GM12878 (cell line): Measurements from ENCODE around the gene MAP3K1. TPM values are rescaled to one million over a fixed set of nuclear protein-coding genes. Genes with fewer than 3 reads are reported as not detected.

ENCODE experiments used
- ATF7 ChIP-seq: fragments of 450-650 bp; IDR thresholded peaks from 2 replicates; pipeline ENCODE4 v1.6.1; 2016; ENCODE audit warnings: low read depth, mild to moderate bottlenecking
- EGR1 ChIP-seq, 2 experiments: IDR thresholded peaks; 1 replicate in 1 of 2; 2 replicates in 1 of 2; pipeline ENCODE4 v1.6.1; 2011 to 2012; ENCODE audit warnings: low read depth in 2 of 2, low read length in 2 of 2, borderline replicate concordance in 1 of 2, mild to moderate bottlenecking in 1 of 2, moderate library complexity in 1 of 2
- EP300 ChIP-seq, 2 experiments: fragments of 150-350 bp in 1 of 2; IDR thresholded peaks; 2 replicates each; pipeline ENCODE4 v1.6.1; 2011 to 2012; ENCODE audit warnings: low read depth in 2 of 2, low read length in 2 of 2, borderline replicate concordance in 1 of 2, improper control_type of control experiment in 1 of 2, inconsistent platforms in 1 of 2; ENCODE audit not compliant: control insufficient read depth in 1 of 2
- ETV6 ChIP-seq, 2 experiments: fragments of 450-650 bp in 1 of 2; IDR thresholded peaks in 1 of 2; conservative IDR thresholded peaks in 1 of 2; 2 replicates each; pipeline ENCODE4 v1.6.1; 2014; ENCODE audit warnings: antibody characterized with exemption in 1 of 2, borderline replicate concordance in 1 of 2, low read depth in 1 of 2, mild to moderate bottlenecking in 1 of 2, moderate library complexity in 1 of 2
- IKZF2 ChIP-seq, 2 experiments: fragments of 450-650 bp; IDR thresholded peaks; 2 replicates each; pipeline ENCODE4 v1.6.1; 2017; ENCODE audit warnings: mild to moderate bottlenecking in 2 of 2, moderate library complexity in 2 of 2
- IRF5 ChIP-seq: fragments of 450-650 bp; IDR thresholded peaks from 2 replicates; pipeline ENCODE4 v1.6.1; 2017; ENCODE audit warnings: borderline replicate concordance
- NFXL1 ChIP-seq: fragments of 450-650 bp; IDR thresholded peaks from 2 replicates; pipeline ENCODE4 v1.6.1; 2017; ENCODE audit warnings: antibody characterized with exemption, mild to moderate bottlenecking, borderline replicate concordance
- PKNOX1 ChIP-seq: fragments of 450-650 bp; IDR thresholded peaks from 2 replicates; pipeline ENCODE4 v1.6.1; 2016; ENCODE audit warnings: mild to moderate bottlenecking
- PRDM15 ChIP-seq: fragments of 450-650 bp; formaldehyde crosslinking; IDR thresholded peaks from 2 replicates; pipeline ENCODE4 v1.4.0; 2020; ENCODE audit warnings: mild to moderate bottlenecking, moderate library complexity
- RB1 ChIP-seq: fragments of 450-650 bp; formaldehyde crosslinking; IDR thresholded peaks from 2 replicates; pipeline ENCODE4 v1.6.1; 2017; ENCODE audit warnings: mild to moderate bottlenecking, borderline replicate concordance
- RUNX3 ChIP-seq: IDR thresholded peaks from 2 replicates; pipeline ENCODE4 v1.6.1; 2012; ENCODE audit warnings: low read length, inconsistent platforms
- SIN3A ChIP-seq: IDR thresholded peaks from 2 replicates; pipeline ENCODE4 v1.6.1; 2012; ENCODE audit warnings: low read depth, low read length, improper control_type of control experiment
- TCF12 ChIP-seq: IDR thresholded peaks from 2 replicates; pipeline ENCODE4 v1.6.1; 2011; ENCODE audit warnings: low read depth, mild to moderate bottlenecking, low read length
- ZBED1 ChIP-seq: IDR thresholded peaks from 2 replicates; pipeline ENCODE4 v1.6.1; 2016; ENCODE audit warnings: borderline replicate concordance
- ZNF384 ChIP-seq: IDR thresholded peaks from 2 replicates; pipeline ENCODE4 v1.6.1; 2012; ENCODE audit warnings: low read depth, mild to moderate bottlenecking, low read length, improper control_type of control experiment, borderline replicate concordance
- polyA plus RNA-seq, 11 experiments: library from polyadenylated mRNA; depleted of rRNA in 4 of 11; unstranded in 6 of 11; stranded (reverse) in 5 of 11; fragments of >200 nt; fragmentation: Nextera tagmentation in 4 of 11; fragmentation: Illumina TruSeq in 1 of 11; extraction: Ambion mirVana in 4 of 11; extraction: Trizol in 1 of 11; gene quantifications; 1 replicate in 1 of 11; 2 replicates in 10 of 11; pipeline versions ENCODE4 v1.2.1 to v1.2.3, GENCODE V29; 2011 to 2016; ENCODE audit warnings: inconsistent platforms in 2 of 11, missing spikeins in 2 of 11, low read depth in 1 of 11
- total RNA-seq, 4 experiments: library from RNA; depleted of rRNA in 3 of 4; stranded (reverse); fragments of >200 nt in 3 of 4; fragmentation: Illumina TruSeq in 1 of 4; extraction: Trizol in 1 of 4; gene quantifications; 2 replicates each; pipeline versions ENCODE4 v1.2.1 to v1.2.3, GENCODE V29; 2013 to 2021
- TF ChIP-seq, protein P1 (sequence below): fragments of 450-650 bp; IDR thresholded peaks from 2 replicates; pipeline ENCODE4 v1.6.1; 2017; ENCODE audit warnings: mild to moderate bottlenecking, moderate library complexity
- TF ChIP-seq, protein P2 (sequence below): IDR thresholded peaks from 2 replicates; pipeline ENCODE4 v1.6.1; 2012; ENCODE audit warnings: low read length, inconsistent platforms

MAP3K1 gene
- total and polyA plus RNA-seq, 10 of the 15 experiments (the other 5 are each of a cell fraction or from before 2014, with no cell fraction given) = 7.5 to 24.6 (median 12.6) TPM

DNA sequence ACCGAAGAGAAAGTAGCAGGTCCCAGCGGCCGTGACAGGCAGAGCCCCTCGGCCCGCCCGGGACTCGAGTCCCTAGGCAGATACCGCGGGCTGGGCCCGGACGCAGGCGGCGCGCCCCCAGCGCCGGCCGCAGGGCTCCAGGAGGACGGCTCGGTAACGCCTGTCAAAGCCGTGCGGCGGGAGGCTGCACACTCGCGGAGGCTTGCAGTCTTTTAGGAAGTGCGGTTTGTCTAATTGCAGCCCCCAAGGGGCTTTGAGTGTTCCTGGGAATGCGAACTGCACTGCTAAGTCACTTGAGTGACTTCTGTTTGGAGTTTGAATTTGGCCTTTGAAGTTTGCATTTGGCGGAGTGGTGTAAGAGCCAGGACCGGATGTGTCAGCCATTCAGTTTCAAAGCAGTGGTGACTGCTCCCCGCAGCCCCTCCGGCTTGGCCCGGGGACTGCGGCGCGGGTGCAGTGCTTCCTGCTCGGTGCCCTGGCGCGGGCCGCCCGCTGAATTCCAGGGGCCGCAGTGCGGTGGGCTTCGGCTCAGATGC lies 1.3 kb downstream of the MAP3K1 start (continued):
- TF ChIP-seq EGR1 (IDR thresholded peaks at IDR 0.05; ENCODE audit: borderline replicate concordance in 1 of 2, low read depth in 2 of 2, low read length in 2 of 2) (0 out of 3 replicates have a peak, but pooled peaks of 1 of the 2 experiments have one; percentile 1), SIN3A (peak; percentile 52; the same call in 1 of the 2 replicates), ZNF384 (no peak), ZBED1 (no peak), IKZF2 (IDR thresholded peaks at IDR 0.05) (peak; percentile 56 to 66; a peak in 3 of 4 replicates), PKNOX1 (peak; percentile 54; the same call in 1 of the 2 replicates), RB1 (0 out of 2 replicates have a peak, but pooled peaks have one; percentile 18), PRDM15 (CRISPR knock-in tag) (no peak), EP300 (IDR thresholded peaks at IDR 0.05; ENCODE audit: borderline replicate concordance in 1 of 2, control insufficient read depth in 1 of 2, low read depth in 2 of 2, low read length in 2 of 2) (no peak), RUNX3 (peak; percentile 17; the same call in 1 of the 2 replicates), ETV6 (conservative IDR thresholded peaks at IDR 0.05 in 1 of 2, IDR thresholded peaks at IDR 0.05 in 1 of 2; ENCODE audit: borderline replicate concordance in 1 of 2, low read depth in 1 of 2) (no peak), IRF5 (no peak), ATF7 (no peak), NFXL1 (no peak), TCF12 (no peak)
- TF ChIP-seq, protein P1, sequence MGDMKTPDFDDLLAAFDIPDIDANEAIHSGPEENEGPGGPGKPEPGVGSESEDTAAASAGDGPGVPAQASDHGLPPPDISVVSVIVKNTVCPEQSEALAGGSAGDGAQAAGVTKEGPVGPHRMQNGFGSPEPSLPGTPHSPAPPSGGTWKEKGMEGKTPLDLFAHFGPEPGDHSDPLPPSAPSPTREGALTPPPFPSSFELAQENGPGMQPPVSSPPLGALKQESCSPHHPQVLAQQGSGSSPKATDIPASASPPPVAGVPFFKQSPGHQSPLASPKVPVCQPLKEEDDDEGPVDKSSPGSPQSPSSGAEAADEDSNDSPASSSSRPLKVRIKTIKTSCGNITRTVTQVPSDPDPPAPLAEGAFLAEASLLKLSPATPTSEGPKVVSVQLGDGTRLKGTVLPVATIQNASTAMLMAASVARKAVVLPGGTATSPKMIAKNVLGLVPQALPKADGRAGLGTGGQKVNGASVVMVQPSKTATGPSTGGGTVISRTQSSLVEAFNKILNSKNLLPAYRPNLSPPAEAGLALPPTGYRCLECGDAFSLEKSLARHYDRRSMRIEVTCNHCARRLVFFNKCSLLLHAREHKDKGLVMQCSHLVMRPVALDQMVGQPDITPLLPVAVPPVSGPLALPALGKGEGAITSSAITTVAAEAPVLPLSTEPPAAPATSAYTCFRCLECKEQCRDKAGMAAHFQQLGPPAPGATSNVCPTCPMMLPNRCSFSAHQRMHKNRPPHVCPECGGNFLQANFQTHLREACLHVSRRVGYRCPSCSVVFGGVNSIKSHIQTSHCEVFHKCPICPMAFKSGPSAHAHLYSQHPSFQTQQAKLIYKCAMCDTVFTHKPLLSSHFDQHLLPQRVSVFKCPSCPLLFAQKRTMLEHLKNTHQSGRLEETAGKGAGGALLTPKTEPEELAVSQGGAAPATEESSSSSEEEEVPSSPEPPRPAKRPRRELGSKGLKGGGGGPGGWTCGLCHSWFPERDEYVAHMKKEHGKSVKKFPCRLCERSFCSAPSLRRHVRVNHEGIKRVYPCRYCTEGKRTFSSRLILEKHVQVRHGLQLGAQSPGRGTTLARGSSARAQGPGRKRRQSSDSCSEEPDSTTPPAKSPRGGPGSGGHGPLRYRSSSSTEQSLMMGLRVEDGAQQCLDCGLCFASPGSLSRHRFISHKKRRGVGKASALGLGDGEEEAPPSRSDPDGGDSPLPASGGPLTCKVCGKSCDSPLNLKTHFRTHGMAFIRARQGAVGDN = 0 out of 2 replicates have a peak, but pooled peaks have one; percentile 23
- TF ChIP-seq, protein P2, sequence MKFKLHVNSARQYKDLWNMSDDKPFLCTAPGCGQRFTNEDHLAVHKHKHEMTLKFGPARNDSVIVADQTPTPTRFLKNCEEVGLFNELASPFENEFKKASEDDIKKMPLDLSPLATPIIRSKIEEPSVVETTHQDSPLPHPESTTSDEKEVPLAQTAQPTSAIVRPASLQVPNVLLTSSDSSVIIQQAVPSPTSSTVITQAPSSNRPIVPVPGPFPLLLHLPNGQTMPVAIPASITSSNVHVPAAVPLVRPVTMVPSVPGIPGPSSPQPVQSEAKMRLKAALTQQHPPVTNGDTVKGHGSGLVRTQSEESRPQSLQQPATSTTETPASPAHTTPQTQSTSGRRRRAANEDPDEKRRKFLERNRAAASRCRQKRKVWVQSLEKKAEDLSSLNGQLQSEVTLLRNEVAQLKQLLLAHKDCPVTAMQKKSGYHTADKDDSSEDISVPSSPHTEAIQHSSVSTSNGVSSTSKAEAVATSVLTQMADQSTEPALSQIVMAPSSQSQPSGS = no peak
